Colonic mucosa (tissue), 4 donors: Measurements from ENCODE around the gene TMEM63B. TPM values are rescaled to one million over a fixed set of nuclear protein-coding genes. Genes with fewer than 3 reads are reported as not detected.
"Not testable (repeated sequence)": the region's sequence is repeated elsewhere in the genome, so short reads cannot be mapped to it uniquely, and the experiment has no call there.

Experiments used
- DNase-seq: peaks from one replicate; pipeline ENCODE4 v3.0.0-alpha.2; 2020
- H3K27ac ChIP-seq: fragments of 200-600 bp; one replicate; pipeline ENCODE4 v1.8.0; 2021
- H3K27me3 ChIP-seq: fragments of 200-600 bp; one replicate; pipeline ENCODE4 v1.8.0; 2021
- H3K36me3 ChIP-seq: fragments of 200-600 bp; one replicate; pipeline ENCODE4 v1.8.0; 2021
- H3K4me1 ChIP-seq: fragments of 200-600 bp; one replicate; pipeline ENCODE4 v1.8.0; 2021; ENCODE audit warnings: mild to moderate bottlenecking
- H3K4me3 ChIP-seq: fragments of 200-600 bp; one replicate; pipeline ENCODE4 v1.8.0; 2021
- H3K9ac ChIP-seq, 2 donors: one replicate each; pipeline ENCODE4 v1.7.0; 2013; ENCODE audit warnings: control low read depth in 2 of 2, low read depth in 2 of 2, low read length in 2 of 2
- H3K9me3 ChIP-seq: fragments of 200-600 bp; one replicate; pipeline ENCODE4 v1.8.0; 2021
- CTCF ChIP-seq: fragments of 200-600 bp; IDR thresholded peaks from one replicate; pipeline ENCODE4 v1.8.0; 2022; ENCODE audit warnings: antibody characterized with exemption, mild to moderate bottlenecking
- intact Hi-C: fragments of 100-400 bp; cut with DNase I; formaldehyde crosslinking; loops from one replicate; pipeline ENCODE4 v1.14.1; 2022
- total RNA-seq, 2 donors: library from RNA; stranded (reverse); fragmentation: NEBNext Ultra II Directional in 1 of 2; extraction: Animal tissue kit (Norgen Biotek cat#: 25700) in 1 of 2; gene quantifications; one replicate each; pipeline ENCODE4 v1.2.1, GENCODE V29; 2021
- donor health status: healthy.
- donor health status: DM: no; HTN: no; CAD: no.
- donor health status: DM: no; HTN: no; CAD: no.

Gene TMEM63B
- total RNA-seq, 2 donors from 2014 or later: 74.3 to 95.3 TPM

- H3K4me1 ChIP-seq: no peaks in the 10 kb centered on the region
- no peaks in the 10 kb centered on the region for H3K27me3 ChIP-seq
- intact Hi-C loops: no loop called here
- no peaks in the 10 kb centered on the region for H3K9me3 ChIP-seq
- no peak overlapping the region for H3K9ac ChIP-seq
- TF ChIP-seq CTCF: no peak
- no peak overlapping the region for H3K27ac ChIP-seq
- no peak overlapping the region for H3K4me3 ChIP-seq
- no peak for DNase-seq
- no peaks in the 10 kb centered on the region for H3K36me3 ChIP-seq
Measured at GRCh38 chr6:44192428-44193041, 65.2 kb downstream of the TMEM63B start.

- Histone ChIP-seq H3K9me3 (no peaks in the 10 kb centered on the region), H3K4me3 (no peak overlapping the region), H3K27ac (no peak overlapping the region), H3K9ac (no peak overlapping the region), H3K36me3 (no peaks in the 10 kb centered on the region), H3K27me3 (no peaks in the 10 kb centered on the region), H3K4me1 (no peaks in the 10 kb centered on the region)
- intact Hi-C loops: no loop called here
- no peak for TF ChIP-seq CTCF
- DNase-seq: no peak
Measured at GRCh38 chr6:44193307-44193910, 66.1 kb downstream of the TMEM63B start.

- no peaks in the 10 kb centered on the region for H3K4me1 ChIP-seq
- H3K27ac ChIP-seq: no peak overlapping the region
- intact Hi-C loops: no loop called here
- no peak overlapping the region for H3K4me3 ChIP-seq
- TF ChIP-seq CTCF: no peak
- no peaks in the 10 kb centered on the region for H3K27me3 ChIP-seq
- H3K36me3 ChIP-seq: no peaks in the 10 kb centered on the region
- H3K9ac ChIP-seq: no peak overlapping the region
- H3K9me3 ChIP-seq: no peaks in the 10 kb centered on the region
- no peak for DNase-seq
Measured at GRCh38 chr6:44194326-44194725, 67.0 kb downstream of the TMEM63B start.

- not testable (repeated sequence) for H3K27me3 ChIP-seq
Measured at GRCh38 chr6:44196351-44196750, 69.0 kb downstream of the TMEM63B start.

GRCh38 chr6:44198684-44199083, 71.3 kb downstream of the TMEM63B start:
- no peak for TF ChIP-seq CTCF
- no peaks in the 10 kb centered on the region for H3K36me3 ChIP-seq
- H3K4me1 ChIP-seq: no peaks in the 10 kb centered on the region
- no peak overlapping the region for H3K9ac ChIP-seq
- no peak overlapping the region for H3K27ac ChIP-seq
- H3K9me3 ChIP-seq: no peaks in the 10 kb centered on the region
- intact Hi-C loops: no loop called here
- DNase-seq: no peak
- no peak overlapping the region for H3K4me3 ChIP-seq
- no peaks in the 10 kb centered on the region for H3K27me3 ChIP-seq

More at GRCh38 chr6:44196351-44196750, 69.0 kb downstream of the TMEM63B start:
- DNase-seq, intact Hi-C loops, H3K9ac ChIP-seq, H3K4me1 ChIP-seq, H3K36me3 ChIP-seq, H3K9me3 ChIP-seq, H3K4me3 ChIP-seq, H3K27ac ChIP-seq: not testable (repeated sequence)

GRCh38 chr6:44199883-44200282, 72.5 kb downstream of the TMEM63B start:
- H3K9me3 ChIP-seq: no peaks in the 10 kb centered on the region
- no peaks in the 10 kb centered on the region for H3K36me3 ChIP-seq
- H3K4me3 ChIP-seq: no peak overlapping the region
- intact Hi-C loops: no loop called here
- H3K9ac ChIP-seq: no peak overlapping the region
- H3K27me3 ChIP-seq: no peaks in the 10 kb centered on the region
- H3K4me1 ChIP-seq: no peaks in the 10 kb centered on the region
- no peak overlapping the region for H3K27ac ChIP-seq
- DNase-seq: no peak
- TF ChIP-seq CTCF: no peak
